Activated B cell treated with CpG ODN at 0.5 μM for 24 hours (primary cell): ENCODE measurements around the gene GRID2. TPM values are rescaled to one million over a fixed set of nuclear protein-coding genes. Genes with fewer than 3 reads are reported as not detected.

Experiments
- ATAC-seq: fragments of 200-7000 bp; cut with Tn5 transposase; one replicate; pipeline ENCODE4 v1.10.0; 2021; ENCODE audit warnings: low read depth, mild to moderate bottlenecking, moderate library complexity
- CTCF ChIA-PET: fragments of 350-600 bp; sonication (Branson Sonifier 250); formaldehyde crosslinking; loops from one replicate; lab custom pipeline; 2021; ENCODE audit warnings: antibody characterized with exemption; lab: Charles Lee
- POLR2A ChIA-PET: fragments of 350-600 bp; sonication (Branson Sonifier 250); formaldehyde crosslinking; loops from one replicate; lab custom pipeline; 2021; ENCODE audit warnings: antibody characterized with exemption; lab: Charles Lee
- DNase-seq: peaks from one replicate; pipeline ENCODE4 v3.0.0; 2022
- H3K27ac Mint-ChIP-seq: one replicate; pipeline ENCODE4 v1.8.0; 2020; ENCODE audit warnings: mixed read lengths
- H3K27me3 Mint-ChIP-seq: one replicate; pipeline ENCODE4 v1.8.0; 2021; ENCODE audit warnings: mixed read lengths
- H3K36me3 Mint-ChIP-seq: one replicate; pipeline ENCODE4 v1.8.0; 2021; ENCODE audit warnings: low read depth, mixed read lengths
- H3K4me1 Mint-ChIP-seq: one replicate; pipeline ENCODE4 v1.8.0; 2021; ENCODE audit warnings: mixed read lengths
- H3K4me3 Mint-ChIP-seq: one replicate; pipeline ENCODE4 v1.8.0; 2020; ENCODE audit warnings: mild to moderate bottlenecking, mixed read lengths
- H3K9me3 Mint-ChIP-seq: one replicate; pipeline ENCODE4 v1.8.0; 2020; ENCODE audit warnings: mixed read lengths
- intact Hi-C: fragments of 100-400 bp; cut with micrococcal nuclease; formaldehyde crosslinking; loops from one replicate; pipeline ENCODE4 v1.15.1; 2024
- total RNA-seq: library from RNA; stranded (reverse); gene quantifications from 2 replicates; pipeline ENCODE4 v1.2.3, GENCODE V29; 2022
- TF ChIP-seq, protein P1 (sequence below): fragments of 200-600 bp; IDR thresholded peaks from one replicate; pipeline ENCODE4 v1.8.0; 2022; ENCODE audit warnings: antibody characterized with exemption, mild to moderate bottlenecking

Gene GRID2
- total RNA-seq, 1 donor from 2014 or later, result not detected

DNA sequence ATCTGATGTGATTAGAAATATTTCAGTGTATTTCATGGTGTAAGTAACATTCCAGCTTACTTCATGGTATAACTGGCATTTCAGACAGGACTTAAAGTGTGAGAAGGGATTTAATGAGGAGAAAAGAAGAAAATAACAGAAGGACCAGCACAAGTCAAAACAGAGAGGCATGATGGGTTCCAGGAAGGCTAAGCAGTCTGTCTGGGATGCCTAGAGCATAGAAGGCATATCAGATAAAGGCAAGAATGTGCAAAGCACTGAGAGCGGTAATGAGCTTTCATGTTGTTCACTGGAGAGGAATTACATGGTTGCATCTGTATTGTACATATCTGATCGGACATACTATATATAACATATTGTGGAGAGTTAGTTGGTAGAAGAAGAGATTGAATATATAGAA, 54.2 kb downstream of the GRID2 start:
- Mint-ChIP-seq H3K27me3 (no peaks in the 10 kb centered on the region), H3K36me3 (no peaks in the 10 kb centered on the region), H3K4me3 (no peak overlapping the region), H3K4me1 (no peaks in the 10 kb centered on the region), H3K9me3 (no peaks in the 10 kb centered on the region), H3K27ac (no peak overlapping the region)
- ChIA-PET CTCF (interaction anchor here (1.0 kb wide), 1 partner anchor 28 kb away, joined by 3 read pairs; no protein-coding TSS in a partner anchor), POLR2A (no interaction called here)
- DNase-seq, result no peak
- intact Hi-C loops, result no loop called here
- ATAC-seq, result no peak
- TF ChIP-seq, protein P1, sequence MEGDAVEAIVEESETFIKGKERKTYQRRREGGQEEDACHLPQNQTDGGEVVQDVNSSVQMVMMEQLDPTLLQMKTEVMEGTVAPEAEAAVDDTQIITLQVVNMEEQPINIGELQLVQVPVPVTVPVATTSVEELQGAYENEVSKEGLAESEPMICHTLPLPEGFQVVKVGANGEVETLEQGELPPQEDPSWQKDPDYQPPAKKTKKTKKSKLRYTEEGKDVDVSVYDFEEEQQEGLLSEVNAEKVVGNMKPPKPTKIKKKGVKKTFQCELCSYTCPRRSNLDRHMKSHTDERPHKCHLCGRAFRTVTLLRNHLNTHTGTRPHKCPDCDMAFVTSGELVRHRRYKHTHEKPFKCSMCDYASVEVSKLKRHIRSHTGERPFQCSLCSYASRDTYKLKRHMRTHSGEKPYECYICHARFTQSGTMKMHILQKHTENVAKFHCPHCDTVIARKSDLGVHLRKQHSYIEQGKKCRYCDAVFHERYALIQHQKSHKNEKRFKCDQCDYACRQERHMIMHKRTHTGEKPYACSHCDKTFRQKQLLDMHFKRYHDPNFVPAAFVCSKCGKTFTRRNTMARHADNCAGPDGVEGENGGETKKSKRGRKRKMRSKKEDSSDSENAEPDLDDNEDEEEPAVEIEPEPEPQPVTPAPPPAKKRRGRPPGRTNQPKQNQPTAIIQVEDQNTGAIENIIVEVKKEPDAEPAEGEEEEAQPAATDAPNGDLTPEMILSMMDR, result no peak

DNA sequence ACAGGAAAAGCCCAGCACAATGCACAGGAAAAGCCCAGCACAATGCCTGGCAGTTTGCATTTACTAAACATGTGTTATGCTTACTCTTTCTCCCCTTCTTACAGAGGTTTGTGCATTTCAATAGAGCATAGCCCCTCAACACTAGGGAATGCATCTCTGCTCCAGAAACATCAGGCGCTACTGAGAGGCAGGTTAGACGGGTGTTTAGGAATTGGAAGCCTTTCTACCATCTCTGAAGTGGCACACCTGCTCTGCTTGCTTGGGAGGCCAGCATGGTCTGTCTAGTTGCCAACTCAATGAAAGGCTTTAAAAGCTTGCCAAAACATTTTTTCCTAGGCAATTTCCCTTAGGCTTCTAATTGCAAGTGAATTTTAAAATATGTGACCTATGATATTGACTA, 55.7 kb downstream of the GRID2 start:
- Mint-ChIP-seq H3K27ac (no peak overlapping the region), H3K36me3 (no peaks in the 10 kb centered on the region), H3K9me3 (no peaks in the 10 kb centered on the region), H3K27me3 (no peaks in the 10 kb centered on the region), H3K4me3 (no peak overlapping the region), H3K4me1 (no peaks in the 10 kb centered on the region)
- POLR2A ChIA-PET, result no interaction called here
- ATAC-seq (no peak), DNase-seq (no peak)
- intact Hi-C loops, result no loop called here
- TF ChIP-seq, protein P1, result no peak
- CTCF ChIA-PET, result no interaction called here

DNA sequence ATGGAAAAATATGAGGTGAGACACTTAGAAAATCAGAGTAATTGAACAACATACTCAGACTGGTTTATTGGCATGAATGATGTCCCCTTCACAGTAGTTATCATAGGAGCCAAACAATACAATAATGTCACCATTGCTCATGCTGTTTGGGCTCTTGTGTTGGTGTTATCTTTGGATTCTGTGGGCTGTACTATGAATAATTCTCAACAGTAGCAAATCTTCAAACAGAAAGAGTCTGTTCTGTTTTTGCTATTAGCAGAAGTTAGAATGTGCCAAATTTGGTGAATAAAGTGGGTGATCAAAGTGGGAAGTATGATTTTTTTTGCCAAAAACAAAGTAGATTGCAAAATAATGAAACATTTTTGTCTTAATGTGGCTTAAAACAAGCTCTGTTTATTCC, 58.3 kb downstream of the GRID2 start:
- no peaks in the 10 kb centered on the region for H3K9me3 Mint-ChIP-seq
- no peak for ATAC-seq
- no peaks in the 10 kb centered on the region for H3K27me3 Mint-ChIP-seq
- H3K4me3 Mint-ChIP-seq, result no peak overlapping the region
- ChIA-PET POLR2A (no interaction called here), CTCF (no interaction called here)
- H3K36me3 Mint-ChIP-seq, result no peaks in the 10 kb centered on the region
- TF ChIP-seq, protein P1, result no peak
- H3K4me1 Mint-ChIP-seq, result no peaks in the 10 kb centered on the region
- no peak overlapping the region for H3K27ac Mint-ChIP-seq
- no peak for DNase-seq
- intact Hi-C loops, result no loop called here

DNA sequence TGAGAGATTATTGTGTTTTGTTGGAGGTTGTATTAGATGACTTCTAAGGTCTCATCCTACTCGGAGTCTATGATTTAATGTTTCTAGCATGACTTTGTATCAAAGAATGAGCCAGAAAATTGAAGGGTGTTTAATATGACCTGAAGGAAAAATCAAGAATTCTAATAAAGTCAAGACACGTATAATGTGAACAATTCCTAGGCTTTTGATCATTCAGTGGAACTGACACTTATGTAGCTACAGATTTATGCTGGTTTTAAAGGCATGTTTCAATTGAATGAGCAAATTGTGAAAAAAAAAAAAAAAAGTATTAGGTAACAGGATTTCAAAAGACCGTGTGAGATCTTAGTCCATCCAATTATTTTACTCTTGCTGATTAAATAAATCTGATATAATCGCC, 64.9 kb downstream of the GRID2 start:
- Mint-ChIP-seq H3K27ac (no peak overlapping the region), H3K27me3 (no peaks in the 10 kb centered on the region), H3K4me3 (no peak overlapping the region), H3K36me3 (no peaks in the 10 kb centered on the region), H3K4me1 (no peaks in the 10 kb centered on the region), H3K9me3 (no peaks in the 10 kb centered on the region)
- TF ChIP-seq, protein P1, result no peak
- DNase-seq, result no peak
- ATAC-seq, result no peak
- intact Hi-C loops, result no loop called here
- POLR2A ChIA-PET, result no interaction called here
- CTCF ChIA-PET, result interaction anchor here (0.7 kb wide), 1 partner anchor 237 kb away, joined by 3 read pairs; no protein-coding TSS in a partner anchor

DNA sequence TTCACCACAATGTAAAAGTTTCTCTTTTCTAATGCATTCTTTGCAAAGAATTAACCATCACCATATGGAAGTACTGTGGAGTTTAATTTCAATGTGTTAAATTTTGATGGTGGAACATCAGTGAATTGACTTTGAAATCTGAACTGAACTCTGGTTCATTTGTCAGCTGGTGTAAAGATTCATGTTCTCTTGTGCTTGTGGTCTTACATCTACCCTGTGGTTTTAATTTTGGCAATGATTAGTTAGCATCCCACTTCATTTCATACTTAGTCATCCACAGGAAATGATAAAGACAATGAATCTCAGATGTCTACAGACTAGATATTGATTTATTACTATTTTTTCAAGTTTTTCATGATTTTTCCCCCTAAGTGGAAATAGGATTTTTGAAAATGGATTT, 77.8 kb downstream of the GRID2 start:
- intact Hi-C loops, result loop anchor here (10.0 kb wide), 1 partner anchor 1383 kb away; no protein-coding TSS in a partner anchor
- ChIA-PET CTCF (no interaction called here), POLR2A (no interaction called here)
- H3K4me3 Mint-ChIP-seq, result no peak overlapping the region
- peaks cover 6% of the 10 kb centered on the region for H3K9me3 Mint-ChIP-seq
- no peaks in the 10 kb centered on the region for H3K27me3 Mint-ChIP-seq
- H3K27ac Mint-ChIP-seq, result no peak overlapping the region
- DNase-seq, result no peak
- no peaks in the 10 kb centered on the region for H3K4me1 Mint-ChIP-seq
- TF ChIP-seq, protein P1, result no peak
- no peak for ATAC-seq
- H3K36me3 Mint-ChIP-seq, result no peaks in the 10 kb centered on the region
